Measurements from ENCODE around the gene TGFB1.
"Not testable (repeated sequence)": the region's sequence is repeated elsewhere in the genome, so short reads cannot be mapped to it uniquely, and the experiment has no call there.

Gene TGFB1

DNA sequence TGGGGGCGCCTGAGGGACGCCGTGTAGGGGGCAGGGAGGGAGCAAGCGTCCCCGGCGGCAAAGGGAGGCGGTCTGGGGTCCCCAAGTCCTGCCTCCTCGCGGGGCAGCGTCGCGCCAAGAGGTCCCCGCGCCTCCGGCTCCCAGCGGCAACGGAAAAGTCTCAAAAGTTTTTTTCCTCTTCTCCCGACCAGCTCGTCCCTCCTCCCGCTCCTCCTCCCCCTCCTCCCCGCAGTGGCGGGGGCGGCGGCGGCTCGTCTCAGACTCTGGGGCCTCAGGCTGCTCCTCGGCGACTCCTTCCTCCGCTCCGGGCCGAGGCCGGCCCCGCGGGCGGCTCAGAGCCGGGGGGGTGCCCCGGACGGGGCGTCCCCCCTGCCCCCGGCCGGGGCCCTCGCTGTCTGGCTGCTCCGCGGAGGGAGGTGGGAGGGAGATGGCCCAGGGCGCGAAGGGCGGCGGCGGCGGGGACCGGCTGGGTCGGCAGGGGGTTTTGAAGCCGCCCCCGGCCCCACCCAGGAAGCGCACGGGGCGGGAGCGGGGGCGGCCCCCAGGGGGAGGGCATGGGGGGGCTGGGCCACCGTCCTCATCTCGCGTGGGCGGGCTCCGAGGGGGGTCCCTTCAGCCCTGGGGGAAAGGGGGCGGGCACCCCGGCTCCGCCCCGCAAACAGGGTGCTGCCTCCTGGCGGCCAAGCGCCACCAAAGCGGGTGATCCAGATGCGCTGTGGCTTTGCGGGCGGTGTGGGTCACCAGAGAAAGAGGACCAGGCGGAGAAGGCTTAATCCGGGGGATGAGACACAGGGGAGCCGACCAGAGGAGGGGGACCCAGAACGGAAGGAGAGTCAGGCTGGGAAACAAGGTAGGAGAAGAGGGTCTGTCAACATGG is at the start of gene TGFB1:
TSS of gene TGFB1 (minus strand) at position 457 of the 877 bp plus-strand sequence. CDS start 878 bp downstream, outside the sequence.
- DNase-seq: peak; percentile 96

DNA sequence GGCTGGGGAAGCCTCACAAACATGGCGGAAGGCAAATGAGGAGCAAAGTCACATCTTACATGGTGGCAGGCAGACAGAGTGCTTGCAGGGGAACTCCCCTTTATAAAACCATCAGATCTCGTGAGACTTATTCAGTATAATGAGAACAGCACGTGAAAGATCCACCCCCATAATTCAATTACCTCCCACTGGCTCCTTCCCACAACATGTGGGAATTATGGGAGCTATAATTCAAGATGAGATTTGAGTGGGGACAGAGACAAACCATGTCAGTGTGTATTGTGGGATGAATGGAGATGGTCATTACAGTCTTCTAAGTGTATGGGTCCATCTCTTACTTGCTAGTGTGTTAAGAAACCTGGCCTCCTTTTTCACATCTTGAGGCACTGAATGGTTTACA is 48.3 kb upstream of the TGFB1 start:
- DNase-seq: no peak

DNA sequence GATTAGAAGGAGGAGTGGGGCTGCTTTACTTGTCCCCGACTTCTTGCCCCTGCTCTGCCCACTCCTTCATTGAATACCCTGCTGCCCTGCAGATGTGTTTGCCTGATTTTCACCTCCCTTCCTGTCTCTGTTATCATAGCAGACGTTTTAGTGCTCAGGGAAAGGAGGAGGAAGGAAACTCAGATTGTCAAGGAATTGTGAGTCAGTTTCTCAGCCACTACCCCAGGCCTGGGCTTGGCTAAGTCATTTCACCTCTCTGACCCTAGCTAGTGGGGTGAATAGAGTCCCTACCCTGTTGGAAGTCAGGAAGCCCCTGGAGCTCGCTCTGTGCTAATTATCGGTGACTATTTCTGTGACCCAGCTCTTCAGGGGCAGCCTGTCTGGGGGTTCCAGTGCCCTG is 47.8 kb upstream of the TGFB1 start:
- no peak for DNase-seq

DNA sequence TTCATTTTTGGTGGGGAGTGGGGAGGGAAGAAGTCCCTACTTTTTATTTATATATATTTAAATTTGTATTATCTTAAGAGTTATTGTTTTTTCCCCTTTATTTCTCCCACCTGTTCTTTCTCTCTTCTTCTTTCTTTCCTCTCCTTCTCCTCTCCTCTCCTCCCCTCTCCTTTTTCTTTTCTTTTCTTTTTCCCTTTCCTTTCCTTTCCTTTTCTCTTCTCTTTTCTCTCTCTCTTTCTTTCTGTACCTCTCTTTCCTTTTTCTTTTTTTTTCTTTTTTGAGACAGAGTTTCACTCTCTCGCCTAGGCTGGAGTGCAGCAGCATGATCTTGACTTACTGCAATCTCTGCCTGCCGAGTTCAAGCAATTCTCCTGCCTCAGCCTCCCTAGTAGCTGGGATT is 45.8 kb upstream of the TGFB1 start:
- no peak for DNase-seq

- no peak for DNase-seq
Observed at GRCh38 chr19:41399091-41399490, 45.4 kb upstream of the TGFB1 start.

DNA sequence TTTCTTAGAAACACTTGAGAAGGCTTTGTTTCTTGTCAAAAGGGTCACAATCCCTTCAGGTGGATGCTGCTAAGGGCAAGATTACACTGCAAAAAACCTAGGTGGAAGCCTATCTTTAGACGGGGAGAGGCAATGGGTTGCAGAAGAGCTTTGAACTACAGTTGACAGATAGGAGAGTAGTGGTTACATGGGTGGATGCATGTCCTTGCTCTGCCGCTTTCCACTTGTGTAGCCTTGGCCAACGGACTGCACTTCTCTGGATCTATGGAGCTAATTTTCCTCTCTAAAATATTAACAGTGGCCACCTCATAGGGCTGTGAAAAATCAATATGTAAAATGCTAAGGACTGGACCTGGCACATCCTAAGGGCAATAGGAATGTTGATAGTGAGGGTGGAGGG is 44.9 kb upstream of the TGFB1 start:
- DNase-seq: no peak

DNA sequence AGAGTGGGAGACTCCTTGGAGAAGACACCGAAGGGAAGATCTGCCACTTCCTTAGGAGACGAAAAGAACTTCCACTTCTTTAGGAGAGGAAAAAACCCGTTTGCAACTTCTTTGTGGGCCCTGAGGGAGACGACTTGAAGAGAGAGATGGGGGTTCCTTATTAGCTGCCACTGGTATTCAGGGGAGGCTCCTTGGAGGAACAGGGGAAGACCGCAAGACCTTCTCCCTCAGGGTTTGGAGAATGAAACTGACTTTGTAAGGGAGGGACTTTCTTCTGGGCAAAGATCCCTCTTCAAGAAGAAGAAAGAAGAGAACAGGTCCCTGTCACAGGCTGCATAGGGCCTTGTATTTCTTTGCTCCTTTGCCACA is 44.3 kb upstream of the TGFB1 start:
- no peak for DNase-seq

DNA sequence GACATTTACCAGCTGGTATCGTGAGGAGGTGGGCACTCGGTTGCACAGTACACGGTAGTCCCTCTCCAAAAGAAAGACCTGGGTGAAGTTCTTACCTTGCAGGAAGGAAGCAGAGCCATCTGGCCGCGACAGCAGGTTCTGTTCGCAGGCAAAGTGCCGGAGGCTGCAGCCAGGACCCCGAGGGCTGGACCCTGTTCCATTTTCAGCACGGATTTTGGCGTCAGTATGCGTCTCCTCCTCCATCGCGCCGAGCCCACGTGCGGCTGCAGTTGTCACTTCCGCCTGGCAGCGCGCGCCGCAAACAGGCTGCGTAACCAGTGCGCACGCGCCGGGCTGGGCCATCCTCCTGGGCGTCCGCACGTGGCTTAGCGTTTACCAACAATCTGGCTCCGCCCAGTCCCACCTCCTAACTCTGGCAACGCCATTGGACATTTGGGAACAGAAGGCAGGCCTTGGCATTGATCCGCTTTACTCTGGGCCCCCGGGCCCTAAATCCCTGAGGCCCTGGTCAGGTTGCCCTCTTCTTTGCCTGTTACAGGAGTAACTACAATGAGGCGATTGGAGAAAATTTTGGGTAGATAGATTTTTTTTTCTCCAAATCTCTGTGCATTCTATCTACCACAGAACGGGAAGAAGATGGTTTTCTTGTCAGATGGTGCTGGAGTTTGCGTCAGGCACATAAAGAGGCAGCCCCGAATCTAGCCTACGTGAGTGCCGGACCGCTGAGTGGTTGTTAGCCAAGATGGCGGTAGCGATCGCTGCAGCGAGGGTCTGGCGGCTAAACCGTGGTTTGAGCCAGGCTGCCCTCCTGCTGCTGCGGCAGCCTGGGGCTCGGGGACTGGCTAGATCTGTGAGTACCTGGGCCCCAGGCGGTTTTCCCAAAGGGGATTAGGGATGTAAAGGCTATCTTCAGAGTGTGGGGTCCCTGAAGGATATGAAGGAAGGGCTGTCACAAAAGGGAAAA is 43.6 kb upstream of the TGFB1 start, which contains the start of the genes BCKDHA and EXOSC5:
TSS of gene BCKDHA (plus strand) at position 733 of the 964 bp plus-strand sequence. CDS start at position 743, 10 bp downstream.
TSS of gene EXOSC5 (minus strand) at position 274 of the 964 bp plus-strand sequence. CDS start at position 243, 31 bp downstream.
- peak; percentile 100 for DNase-seq

DNA sequence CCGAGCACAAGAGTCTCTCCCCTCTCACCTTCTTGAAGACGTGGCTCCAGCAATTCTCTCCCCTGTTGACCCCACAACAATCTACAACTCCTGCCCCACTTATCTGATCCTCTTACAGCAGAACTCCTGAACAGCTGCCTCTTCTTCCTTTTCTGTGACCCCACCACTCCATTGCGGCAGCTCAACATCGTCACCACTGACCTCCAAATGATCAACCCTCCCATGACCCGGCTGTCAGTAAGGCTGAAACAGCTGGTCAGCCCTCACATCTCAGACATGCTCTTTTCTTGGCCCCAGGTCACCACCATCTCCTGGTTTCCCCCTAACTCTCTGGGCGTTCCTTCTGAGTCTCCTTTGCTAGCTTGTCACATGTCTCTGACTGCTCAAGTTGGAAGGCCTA is 41.6 kb upstream of the TGFB1 start:
- no peak for DNase-seq

- DNase-seq: no peak
Observed at GRCh38 chr19:41392775-41393174, 39.1 kb upstream of the TGFB1 start.

DNA sequence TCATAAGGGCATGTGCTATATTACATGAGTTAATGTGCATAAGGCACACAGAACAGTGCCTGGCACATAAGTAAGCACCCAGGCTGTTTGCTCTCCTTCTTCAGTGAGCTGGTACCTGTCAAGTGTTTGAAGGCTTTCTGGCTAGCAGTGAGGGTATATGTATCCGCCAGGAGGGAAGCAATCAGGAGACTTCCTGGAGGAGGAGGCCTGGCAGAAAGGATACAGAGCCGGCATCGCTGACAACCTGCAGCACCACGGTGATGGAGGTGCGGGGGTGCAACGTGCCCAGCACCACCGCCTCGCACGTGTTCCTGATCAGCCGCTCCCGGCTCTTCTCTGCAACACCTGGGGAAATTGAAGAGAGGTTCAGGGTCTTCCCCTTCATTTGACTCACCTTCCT is 37.9 kb upstream of the TGFB1 start:
- no peak for DNase-seq

- no peak for DNase-seq
Observed at GRCh38 chr19:41386442-41386841, 32.7 kb upstream of the TGFB1 start.

GRCh38 chr19:41384351-41384750 is 30.6 kb upstream of the TGFB1 start:
- no peak for DNase-seq

GRCh38 chr19:41381536-41381935 is 27.8 kb upstream of the TGFB1 start:
- not testable (repeated sequence) for DNase-seq

- no peak for DNase-seq
Observed at GRCh38 chr19:41377977-41378709, 24.4 kb upstream of the TGFB1 start.

DNA sequence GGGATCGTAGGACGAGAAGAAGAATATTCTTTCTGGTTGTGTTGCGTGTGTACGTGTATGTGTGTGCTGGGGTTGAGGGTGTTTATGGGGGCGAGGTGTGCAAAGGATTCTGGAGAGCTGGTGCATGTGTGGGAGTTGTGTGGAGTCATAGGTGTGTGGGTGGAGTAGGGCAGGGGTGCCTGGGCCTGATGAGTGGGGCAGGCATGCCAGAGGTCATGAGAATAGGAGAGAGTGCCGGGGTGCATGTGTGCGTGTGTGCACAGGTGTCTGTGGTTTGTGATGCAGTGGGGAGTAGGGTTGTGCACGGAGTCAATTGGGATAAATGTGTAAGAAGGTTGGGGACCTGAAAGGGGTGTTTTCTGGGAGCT is 23.3 kb upstream of the TGFB1 start:
- DNase-seq: no peak

GRCh38 chr19:41376241-41376997 is 22.7 kb upstream of the TGFB1 start, which contains the start of gene TMEM91:
Gene TMEM91, plus strand, starts transcription at chr19:41376533. Its CDS starts 1,777 bp downstream, at chr19:41378310.
- no peak for DNase-seq

DNA sequence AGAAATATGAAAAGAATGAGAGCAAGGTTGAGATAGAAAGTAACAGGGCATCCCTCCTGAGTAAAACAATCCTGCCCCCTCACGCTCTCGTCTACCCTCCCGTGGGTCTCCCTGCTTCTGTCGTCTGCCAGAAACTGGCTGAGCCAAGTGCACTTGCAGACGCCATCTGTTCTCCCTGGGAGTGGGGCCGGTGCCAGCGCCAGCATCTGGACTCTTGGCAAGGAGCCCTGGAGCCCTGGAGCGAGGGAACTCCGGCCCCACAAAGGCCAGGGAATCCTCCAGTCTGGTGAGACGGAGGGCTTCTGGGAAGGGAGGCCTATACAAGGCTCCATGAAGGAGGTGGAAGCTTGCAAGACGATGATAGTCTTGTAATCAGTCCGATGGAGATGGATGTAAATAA is 20.3 kb upstream of the TGFB1 start:
- DNase-seq: no peak

DNA sequence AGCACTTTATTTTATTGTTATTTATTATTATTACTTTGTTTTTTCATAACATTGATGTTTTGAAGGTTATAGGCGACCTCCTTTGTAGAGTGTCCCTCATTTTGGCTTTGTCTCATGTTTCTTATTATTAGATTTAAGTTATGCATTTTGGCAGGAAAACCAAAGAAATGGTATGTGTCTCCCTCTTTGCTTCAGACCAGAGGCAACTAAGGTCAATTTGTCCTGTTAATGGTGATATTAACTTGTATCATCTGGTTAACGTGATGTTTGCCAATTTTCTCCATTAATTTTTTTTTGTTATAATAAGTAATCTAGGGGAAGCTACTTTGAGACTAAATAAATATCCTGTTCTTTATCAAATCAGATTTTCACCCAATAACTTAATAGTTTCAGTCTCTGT is 18.8 kb upstream of the TGFB1 start:
- DNase-seq: no peak

DNA sequence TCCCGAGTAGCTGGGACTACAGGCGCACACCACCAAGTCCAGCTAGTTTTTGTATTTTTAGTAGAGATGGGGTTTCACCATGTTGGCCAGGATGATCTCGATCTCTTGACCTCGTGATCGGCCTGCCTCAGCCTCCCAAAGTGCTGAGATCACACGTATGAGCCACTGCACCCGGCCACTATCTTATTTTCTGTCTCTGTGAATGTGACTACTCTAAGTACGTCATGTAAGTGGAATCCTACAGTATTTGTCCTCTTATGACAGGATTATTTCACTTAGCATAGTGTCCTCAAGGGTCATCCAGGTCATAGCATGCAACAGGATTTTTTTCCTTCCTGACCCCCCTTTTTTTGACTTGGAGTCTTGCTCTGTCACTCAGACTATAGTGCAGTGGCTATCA is 17.8 kb upstream of the TGFB1 start:
- no peak for DNase-seq

- not testable (repeated sequence) for DNase-seq
Observed at GRCh38 chr19:41371119-41371518, 17.4 kb upstream of the TGFB1 start.

GRCh38 chr19:41369769-41370168 is 16.0 kb upstream of the TGFB1 start:
- no peak for DNase-seq
